ENCODE data around the gene HMGA1. TPM values are rescaled to one million over a fixed set of nuclear protein-coding genes. Genes with fewer than 3 reads are reported as not detected.
A peak's percentile ranks its signal among the peaks of the same experiment; 100 is the strongest.

The HMGA1 gene
- total RNA-seq, 6 experiments from 2014 or later = 7.9 to 23.6 (median 14.8) TPM

DNA sequence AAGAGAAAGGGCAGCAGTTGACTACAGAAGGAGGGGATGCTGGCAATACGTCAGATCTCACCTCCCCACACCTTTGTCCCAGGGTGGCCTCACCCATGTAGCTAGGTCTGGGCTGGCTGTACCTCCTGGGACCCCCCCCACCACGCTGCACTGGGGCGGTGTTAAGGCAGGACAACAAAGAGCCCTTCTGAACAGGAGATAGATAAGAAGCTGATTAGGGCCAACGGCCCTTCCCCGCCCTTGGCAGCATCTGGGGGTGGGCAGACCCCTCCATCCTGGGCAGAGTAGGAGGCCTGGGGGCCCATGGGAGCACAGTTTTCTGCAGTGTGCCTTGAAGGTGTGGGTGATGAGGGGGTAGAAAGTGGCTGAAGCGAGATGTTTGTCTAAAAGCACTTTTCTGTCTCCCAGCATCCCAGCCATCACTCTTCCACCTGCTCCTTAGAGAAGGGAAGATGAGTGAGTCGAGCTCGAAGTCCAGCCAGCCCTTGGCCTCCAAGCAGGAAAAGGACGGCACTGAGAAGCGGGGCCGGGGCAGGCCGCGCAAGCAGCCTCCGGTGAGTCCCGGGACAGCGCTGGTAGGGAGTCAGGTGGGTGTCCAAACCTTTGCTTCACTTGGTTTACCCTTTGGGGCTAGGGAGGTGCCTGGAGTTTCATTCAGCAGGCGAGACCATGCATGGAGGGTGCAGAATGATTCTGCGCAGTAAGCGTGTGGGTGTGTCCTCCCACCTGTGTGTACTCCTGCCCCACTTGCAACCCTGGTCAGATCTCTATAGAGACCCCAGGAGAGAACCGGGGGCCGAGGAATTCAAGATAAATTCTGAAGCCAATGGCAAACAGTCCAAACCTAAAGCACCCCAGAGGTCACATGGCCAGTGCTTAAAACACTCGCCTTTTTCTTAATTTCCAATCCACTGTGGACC is 3.9 kb downstream of the HMGA1 start:
- Histone ChIP-seq H3K4me3 (no peak overlapping the region), H3K9me3 (no peaks in the 10 kb centered on the region), H3K4me1 (peaks cover 0 to 12% (median 3%) of the 10 kb centered on the region in 4 donors), H3K27me3 (no peaks in the 10 kb centered on the region), H3K27ac (no peak overlapping the region), H3K36me3 (no peaks in the 10 kb centered on the region)
- intact Hi-C loops (cut with DNase I) = loop anchor here in 1 of 2 donors (10.0 kb wide), 1 partner anchor 174 kb away; no protein-coding TSS in a partner anchor
- DNase-seq = peak in 2 of 3 donors; percentile 38 to 46
- no peak for TF ChIP-seq POLR2A (IDR thresholded peaks at IDR 0.05)
- TF ChIP-seq, protein P1, sequence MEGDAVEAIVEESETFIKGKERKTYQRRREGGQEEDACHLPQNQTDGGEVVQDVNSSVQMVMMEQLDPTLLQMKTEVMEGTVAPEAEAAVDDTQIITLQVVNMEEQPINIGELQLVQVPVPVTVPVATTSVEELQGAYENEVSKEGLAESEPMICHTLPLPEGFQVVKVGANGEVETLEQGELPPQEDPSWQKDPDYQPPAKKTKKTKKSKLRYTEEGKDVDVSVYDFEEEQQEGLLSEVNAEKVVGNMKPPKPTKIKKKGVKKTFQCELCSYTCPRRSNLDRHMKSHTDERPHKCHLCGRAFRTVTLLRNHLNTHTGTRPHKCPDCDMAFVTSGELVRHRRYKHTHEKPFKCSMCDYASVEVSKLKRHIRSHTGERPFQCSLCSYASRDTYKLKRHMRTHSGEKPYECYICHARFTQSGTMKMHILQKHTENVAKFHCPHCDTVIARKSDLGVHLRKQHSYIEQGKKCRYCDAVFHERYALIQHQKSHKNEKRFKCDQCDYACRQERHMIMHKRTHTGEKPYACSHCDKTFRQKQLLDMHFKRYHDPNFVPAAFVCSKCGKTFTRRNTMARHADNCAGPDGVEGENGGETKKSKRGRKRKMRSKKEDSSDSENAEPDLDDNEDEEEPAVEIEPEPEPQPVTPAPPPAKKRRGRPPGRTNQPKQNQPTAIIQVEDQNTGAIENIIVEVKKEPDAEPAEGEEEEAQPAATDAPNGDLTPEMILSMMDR (IDR thresholded peaks at IDR 0.05) = no peak
- 70% methylated on average over 8 of the region's 22 CpGs for WGBS (ENCODE audit: insufficient coverage, low coverage, low lambda C conversion rate, missing lambda C conversion rate)
- ATAC-seq = no peak

DNA sequence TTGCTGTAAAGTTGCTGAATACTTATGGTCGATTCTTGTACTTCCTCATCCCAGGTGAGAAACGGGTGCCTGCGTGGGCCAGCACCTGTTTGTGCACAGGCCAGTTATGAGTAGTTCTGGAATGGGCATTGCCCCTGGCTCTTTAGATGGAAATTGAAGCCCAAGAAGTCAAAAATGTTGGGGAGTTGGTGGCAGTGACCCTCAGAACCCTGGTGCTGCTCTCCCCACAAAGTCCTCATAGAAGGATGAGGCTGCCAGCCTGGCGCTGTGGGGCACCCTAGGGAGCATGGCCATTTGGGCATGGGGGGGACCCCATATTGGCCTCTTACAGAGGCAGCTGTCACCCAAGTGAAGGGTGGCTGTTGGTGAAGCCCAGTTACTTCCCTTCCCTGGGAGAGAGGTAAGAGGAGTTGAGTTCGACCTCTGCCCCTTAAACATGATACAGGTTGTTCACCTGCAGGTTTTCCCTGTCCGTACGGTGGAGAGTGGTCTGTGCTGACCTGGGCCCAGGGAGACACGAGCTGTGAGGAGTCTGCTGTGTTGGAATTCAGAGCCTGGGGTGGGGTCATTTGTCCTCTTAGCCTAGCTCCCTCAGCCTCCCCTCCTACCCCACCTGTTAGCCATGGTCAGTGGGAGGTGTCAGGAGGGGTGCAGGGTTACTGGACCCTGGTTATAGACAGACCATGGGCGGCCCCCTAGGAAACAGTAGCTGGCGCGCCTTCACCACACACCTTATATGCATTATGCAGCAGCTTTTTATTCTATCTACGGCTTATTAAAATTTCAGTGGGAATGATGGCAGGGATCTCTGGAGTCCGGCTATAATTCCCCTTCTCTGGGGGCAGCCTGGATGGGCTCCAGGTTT is 4.9 kb downstream of the HMGA1 start:
- 93% methylated on average over 5 of the region's 13 CpGs for WGBS (ENCODE audit: insufficient coverage, low coverage, low lambda C conversion rate, missing lambda C conversion rate)
- H3K27me3 ChIP-seq = no peaks in the 10 kb centered on the region
- intact Hi-C loops (cut with DNase I) = loop anchor here in 1 of 2 donors (10.0 kb wide), 1 partner anchor 173 kb away; no protein-coding TSS in a partner anchor

DNA sequence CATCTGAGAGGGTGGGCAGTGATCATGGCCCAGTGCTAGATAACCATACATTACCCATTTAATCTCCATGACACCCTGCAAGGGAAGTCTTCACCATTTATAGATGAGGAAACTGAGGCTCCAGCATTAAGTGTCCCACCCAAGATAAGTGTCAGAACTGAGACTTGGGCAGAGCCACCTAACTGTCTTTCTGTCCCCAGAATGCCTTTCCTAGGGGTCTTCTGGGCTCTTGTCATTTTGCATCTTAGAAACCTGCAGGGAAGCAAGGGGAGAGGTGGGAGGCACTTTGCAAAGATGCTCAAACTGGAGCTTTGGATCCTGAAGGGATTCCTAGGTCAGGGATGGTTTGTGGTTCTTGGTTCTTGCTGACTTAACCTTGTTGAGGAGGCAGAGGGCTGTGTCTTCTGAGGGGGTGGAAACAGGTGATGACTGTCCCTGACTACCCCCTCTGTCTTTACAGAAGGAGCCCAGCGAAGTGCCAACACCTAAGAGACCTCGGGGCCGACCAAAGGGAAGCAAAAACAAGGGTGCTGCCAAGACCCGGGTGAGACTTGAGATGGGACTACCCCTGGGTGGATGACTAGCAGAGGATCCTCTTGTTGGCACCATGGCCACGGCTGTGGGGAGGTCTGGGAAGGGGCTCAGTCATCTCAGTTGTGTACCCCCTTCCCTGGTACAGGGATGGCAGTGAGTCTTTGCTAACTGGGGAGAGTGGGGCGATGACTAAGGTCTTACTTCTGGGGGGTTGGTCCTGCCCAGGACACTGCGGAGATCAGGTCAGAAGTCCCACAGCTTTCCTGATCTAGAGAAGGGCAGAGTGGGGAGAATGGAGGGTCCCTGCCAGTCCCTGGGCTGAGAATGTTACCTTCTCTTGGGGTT is 5.8 kb downstream of the HMGA1 start:
- ATAC-seq = no peak
- TF ChIP-seq, protein P1 (IDR thresholded peaks at IDR 0.05) = no peak
- no peak for TF ChIP-seq POLR2A (IDR thresholded peaks at IDR 0.05)
- 68% methylated on average over 3 of the region's 7 CpGs for WGBS (ENCODE audit: insufficient coverage, low coverage, low lambda C conversion rate, missing lambda C conversion rate)
- peak in 2 of 3 donors; percentile 35 to 43 for DNase-seq
- H3K9me3 ChIP-seq = no peaks in the 10 kb centered on the region
- intact Hi-C loops (cut with DNase I) = loop anchor here in 1 of 2 donors (10.0 kb wide), 1 partner anchor 172 kb away; no protein-coding TSS in a partner anchor
- no peaks in the 10 kb centered on the region for H3K36me3 ChIP-seq
- H3K4me3 ChIP-seq = no peak overlapping the region
- H3K27ac ChIP-seq = no peak overlapping the region
- peaks cover 0 to 3% (median 0%) of the 10 kb centered on the region in 4 donors for H3K4me1 ChIP-seq
- no peaks in the 10 kb centered on the region for H3K27me3 ChIP-seq

More for the DNA sequence above, 4.9 kb downstream of the HMGA1 start:
- Histone ChIP-seq H3K4me3 (no peak overlapping the region), H3K4me1 (peaks cover 0 to 3% (median 0%) of the 10 kb centered on the region in 4 donors), H3K9me3 (no peaks in the 10 kb centered on the region), H3K27ac (no peak overlapping the region), H3K36me3 (no peaks in the 10 kb centered on the region)
- DNase-seq (peak in 2 of 3 donors; percentile 23 to 35), ATAC-seq (no peak)
- TF ChIP-seq, protein P1 (IDR thresholded peaks at IDR 0.05) = no peak
- TF ChIP-seq POLR2A (IDR thresholded peaks at IDR 0.05) = no peak

Measured in right lobe of liver (tissue), 6 donors.